GM23338 (cell line): ENCODE measurements around the gene TFPT. TPM values are rescaled to one million over a fixed set of nuclear protein-coding genes. Genes with fewer than 3 reads are reported as not detected.

Experiments
- ATAC-seq: fragments of 200-7000 bp; cut with Tn5 transposase; 3 replicates; pipeline ENCODE4 v1.9.1; 2020
- DNase-seq: peaks from one replicate; pipeline ENCODE4 v3.0.0-alpha.2; 2015; ENCODE audit warnings: low spot score
- H2AFZ ChIP-seq: fragments of 200-600 bp; sonication (generic); 2 replicates; pipeline ENCODE4 v1.8.0; 2016; ENCODE audit warnings: antibody characterized with exemption, mild to moderate bottlenecking, moderate library complexity
- H3F3A ChIP-seq: fragments of 200-600 bp; sonication (generic); replicated peaks from 2 replicates; pipeline ENCODE4 v1.8.0; 2017; ENCODE audit warnings: antibody characterized with exemption, mixed run types, low read depth
- H3K27ac ChIP-seq: fragments of 200-600 bp; sonication (generic); 2 replicates; pipeline ENCODE4 v1.6.1; 2016; ENCODE audit warnings: low read depth
- H3K27me3 ChIP-seq: fragments of 200-600 bp; sonication (generic); 2 replicates; pipeline ENCODE4 v1.8.0; 2016; ENCODE audit warnings: mild to moderate bottlenecking, mixed run types, moderate library complexity; ENCODE audit not compliant: insufficient read depth
- H3K36me3 ChIP-seq: fragments of 200-600 bp; sonication (generic); 2 replicates; pipeline ENCODE4 v1.8.0; 2016; ENCODE audit warnings: mild to moderate bottlenecking; ENCODE audit not compliant: insufficient read depth
- H3K4me1 ChIP-seq: fragments of 200-600 bp; sonication (generic); 2 replicates; pipeline ENCODE4 v1.8.0; 2016; ENCODE audit warnings: mild to moderate bottlenecking, moderate library complexity; ENCODE audit not compliant: insufficient read depth
- H3K4me2 ChIP-seq: fragments of 200-600 bp; sonication (generic); 2 replicates; pipeline ENCODE4 v1.7.1; 2017; ENCODE audit warnings: mixed run types
- H3K4me3 ChIP-seq: fragments of 200-600 bp; sonication (generic); 2 replicates; pipeline ENCODE4 v1.6.1; 2016; ENCODE audit warnings: mixed run types
- H3K79me2 ChIP-seq: fragments of 200-600 bp; sonication (generic); replicated peaks from 2 replicates; pipeline ENCODE4 v1.8.0; 2017; ENCODE audit warnings: mild to moderate bottlenecking; ENCODE audit not compliant: insufficient read depth
- H3K9me2 ChIP-seq: fragments of 200-600 bp; sonication (generic); 2 replicates; pipeline ENCODE4 v1.8.0; 2017; ENCODE audit not compliant: insufficient read depth
- H4K20me1 ChIP-seq: fragments of 200-600 bp; sonication (generic); replicated peaks from 2 replicates; pipeline ENCODE4 v1.8.0; 2017; ENCODE audit warnings: mild to moderate bottlenecking; ENCODE audit not compliant: insufficient read depth
- H3K27ac Mint-ChIP-seq: 2 replicates; pipeline ENCODE4 v1.8.0; 2020; ENCODE audit warnings: inconsistent platforms, mild to moderate bottlenecking, moderate library complexity, mixed read lengths
- H3K27me3 Mint-ChIP-seq: 3 replicates; pipeline ENCODE4 v1.8.0; 2022; ENCODE audit warnings: low read depth, mild to moderate bottlenecking, moderate library complexity, mixed read lengths, inconsistent platforms; ENCODE audit not compliant: insufficient read depth, poor library complexity
- H3K36me3 Mint-ChIP-seq: 3 replicates; pipeline ENCODE4 v1.8.0; 2021; ENCODE audit warnings: low read depth, mild to moderate bottlenecking, inconsistent platforms, moderate library complexity, mixed read lengths
- H3K4me1 Mint-ChIP-seq: 3 replicates; pipeline ENCODE4 v1.8.0; 2020; ENCODE audit warnings: mild to moderate bottlenecking, inconsistent platforms, mixed read lengths
- H3K4me3 Mint-ChIP-seq: 3 replicates; pipeline ENCODE4 v1.8.0; 2021; ENCODE audit warnings: moderate library complexity, mild to moderate bottlenecking, inconsistent platforms, mixed read lengths
- H3K9me3 Mint-ChIP-seq: 3 replicates; pipeline ENCODE4 v1.8.0; 2020; ENCODE audit warnings: moderate library complexity, mild to moderate bottlenecking, inconsistent platforms, mixed read lengths
- CREB1 ChIP-seq: fragments of 250-450 bp; sonication (Bioruptor Pico); IDR thresholded peaks from 2 replicates; pipeline ENCODE4 v1.5.0; 2020; ENCODE audit warnings: low read depth, mild to moderate bottlenecking, moderate library complexity
- CTCF ChIP-seq, 2 experiments: fragments of 200-600 bp in 1 of 2; sonication (generic) in 1 of 2; conservative IDR thresholded peaks; 2 replicates each; pipeline versions ENCODE4 v1.5.1 to v1.6.1; 2016 to 2017; ENCODE audit warnings: antibody characterized with exemption in 2 of 2, low read depth in 2 of 2, mild to moderate bottlenecking in 2 of 2, moderate library complexity in 1 of 2
- ETS1 ChIP-seq: IDR thresholded peaks from 2 replicates; pipeline ENCODE4 v1.6.1; 2016; ENCODE audit warnings: antibody characterized with exemption
- EZH2 ChIP-seq: fragments of 200-600 bp; sonication (generic); IDR thresholded peaks from one replicate; pipeline ENCODE4 v1.8.0; 2017; ENCODE audit warnings: antibody characterized with exemption, mild to moderate bottlenecking, low read depth; ENCODE audit not compliant: unreplicated experiment
- EZH2phosphoT487 ChIP-seq: fragments of 200-600 bp; sonication (generic); IDR thresholded peaks from one replicate; pipeline ENCODE4 v1.8.1; 2018; ENCODE audit warnings: antibody characterized with exemption; ENCODE audit not compliant: unreplicated experiment
- JUNB ChIP-seq: IDR thresholded peaks from one replicate; pipeline ENCODE4 v1.6.1; 2016; ENCODE audit warnings: antibody characterized with exemption; ENCODE audit not compliant: unreplicated experiment
- NANOG ChIP-seq: IDR thresholded peaks from 2 replicates; pipeline ENCODE4 v1.6.1; 2016; ENCODE audit warnings: antibody characterized with exemption, borderline replicate concordance
- POLR2AphosphoS5 ChIP-seq: IDR thresholded peaks from 2 replicates; pipeline ENCODE4 v1.6.1; 2016; ENCODE audit warnings: antibody characterized with exemption, low read depth
- STAT1 ChIP-seq: IDR thresholded peaks from one replicate; pipeline ENCODE4 v1.6.1; 2016; ENCODE audit warnings: antibody characterized with exemption; ENCODE audit not compliant: unreplicated experiment
- ZNF114 ChIP-seq: fragments of 250-450 bp; sonication (Bioruptor Pico); IDR thresholded peaks from 2 replicates; pipeline ENCODE4 v1.5.0; 2020; ENCODE audit warnings: mild to moderate bottlenecking, moderate library complexity
- ZNF331 ChIP-seq: fragments of 250-450 bp; sonication (Bioruptor Pico); IDR thresholded peaks from 2 replicates; pipeline ENCODE4 v1.5.0; 2020; ENCODE audit warnings: low read depth, mild to moderate bottlenecking, moderate library complexity
- polyA plus RNA-seq: library from polyadenylated mRNA; unstranded; fragments of >200 nt; fragmentation: Nextera tagmentation; extraction: Ambion mirVana; gene quantifications from 2 replicates; pipeline ENCODE4 v1.2.1, GENCODE V29; 2016
- total RNA-seq: library from RNA; depleted of rRNA; stranded (reverse); fragments of >200 nt; shearing (Covaris generic); gene quantifications from 2 replicates; pipeline ENCODE4 v1.2.3, GENCODE V29; 2014
- TF ChIP-seq, protein P1 (sequence below): IDR thresholded peaks from one replicate; pipeline ENCODE4 v1.6.1; 2018; ENCODE audit warnings: antibody characterized with exemption; ENCODE audit not compliant: unreplicated experiment

Gene TFPT
- total and polyA plus RNA-seq, 2 experiments from 2014 or later: 12.0 to 18.3 TPM

DNA sequence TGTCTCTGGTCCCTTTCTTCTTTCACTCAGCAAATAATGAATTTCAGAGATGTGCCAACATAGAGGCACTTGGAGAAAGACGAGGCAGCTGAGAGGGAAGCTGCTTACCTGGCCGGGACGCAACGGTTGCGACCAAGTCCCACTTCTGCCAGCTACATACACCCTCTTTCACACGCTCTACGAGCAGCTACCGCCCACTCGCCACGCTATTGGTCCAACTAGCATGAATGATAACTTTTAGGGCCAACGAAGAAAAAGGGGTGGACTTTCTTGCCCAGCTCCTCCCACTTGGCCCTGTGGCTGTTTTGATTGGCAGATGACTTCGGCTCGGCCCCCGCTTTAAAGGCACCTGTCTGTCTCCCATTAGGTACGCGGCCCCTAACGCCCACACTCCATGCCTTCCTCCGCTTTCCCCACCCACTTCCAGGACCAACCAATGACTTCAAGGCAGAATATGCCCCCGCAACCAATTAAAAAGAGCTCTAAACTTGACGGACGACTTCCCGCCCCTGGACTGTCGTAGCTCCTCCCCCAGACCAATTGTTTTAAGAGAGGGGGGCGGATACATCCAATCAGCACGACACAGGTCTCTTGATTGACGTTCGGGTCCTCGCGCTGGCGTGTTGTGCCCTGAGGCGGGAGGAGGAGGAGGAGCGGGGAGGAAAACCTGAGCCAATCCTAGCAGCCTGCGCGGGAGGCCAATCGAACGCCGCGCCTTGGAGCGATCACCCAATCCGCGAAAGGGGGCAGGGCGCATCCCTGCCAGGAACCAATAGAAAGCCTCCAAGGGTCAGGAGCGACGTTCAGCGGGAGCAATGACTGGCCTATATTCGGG, 21.6 kb upstream of the TFPT start:
- Histone ChIP-seq H3K27me3 (no peaks in the 10 kb centered on the region), H3K4me3 (peak overlapping the region; percentile 87), H3K4me1 (peaks cover 7% of the 10 kb centered on the region), H3K4me2 (peak overlapping the region; percentile 93), H2AFZ (0 out of 2 replicates have a peak overlapping the region, but pooled peaks have one; percentile 0), H3K36me3 (no peaks in the 10 kb centered on the region; the same call in 1 of the 2 replicates), H3K9me2 (no peaks in the 10 kb centered on the region), H3K79me2 (peaks cover 41% of the 10 kb centered on the region), H3K27ac (peak overlapping the region; percentile 29; the same call in 1 of the 2 replicates), H4K20me1 (peaks cover 35% of the 10 kb centered on the region), H3F3A (peaks cover 16% of the 10 kb centered on the region)
- Mint-ChIP-seq H3K27me3 (peaks cover 21% of the 10 kb centered on the region), H3K4me1 (peaks cover 33% of the 10 kb centered on the region), H3K9me3 (peaks cover 7% of the 10 kb centered on the region), H3K27ac (peak overlapping the region; percentile 93), H3K36me3 (peaks cover 28% of the 10 kb centered on the region), H3K4me3 (peak overlapping the region; percentile 86)
- no peak for TF ChIP-seq EZH2phosphoT487
- no peak for TF ChIP-seq CTCF (conservative IDR thresholded peaks at IDR 0.05; ENCODE audit: low read depth in 2 of 2)
- TF ChIP-seq CREB1 (CRISPR knock-in tag): peak; percentile 64; the same call in 1 of the 2 replicates
- TF ChIP-seq POLR2AphosphoS5: peak; percentile 94
- no peak for TF ChIP-seq ZNF114
- TF ChIP-seq ETS1: no peak
- no peak for TF ChIP-seq STAT1
- DNase-seq (peak; percentile 100), ATAC-seq (peak; percentile 85)

DNA sequence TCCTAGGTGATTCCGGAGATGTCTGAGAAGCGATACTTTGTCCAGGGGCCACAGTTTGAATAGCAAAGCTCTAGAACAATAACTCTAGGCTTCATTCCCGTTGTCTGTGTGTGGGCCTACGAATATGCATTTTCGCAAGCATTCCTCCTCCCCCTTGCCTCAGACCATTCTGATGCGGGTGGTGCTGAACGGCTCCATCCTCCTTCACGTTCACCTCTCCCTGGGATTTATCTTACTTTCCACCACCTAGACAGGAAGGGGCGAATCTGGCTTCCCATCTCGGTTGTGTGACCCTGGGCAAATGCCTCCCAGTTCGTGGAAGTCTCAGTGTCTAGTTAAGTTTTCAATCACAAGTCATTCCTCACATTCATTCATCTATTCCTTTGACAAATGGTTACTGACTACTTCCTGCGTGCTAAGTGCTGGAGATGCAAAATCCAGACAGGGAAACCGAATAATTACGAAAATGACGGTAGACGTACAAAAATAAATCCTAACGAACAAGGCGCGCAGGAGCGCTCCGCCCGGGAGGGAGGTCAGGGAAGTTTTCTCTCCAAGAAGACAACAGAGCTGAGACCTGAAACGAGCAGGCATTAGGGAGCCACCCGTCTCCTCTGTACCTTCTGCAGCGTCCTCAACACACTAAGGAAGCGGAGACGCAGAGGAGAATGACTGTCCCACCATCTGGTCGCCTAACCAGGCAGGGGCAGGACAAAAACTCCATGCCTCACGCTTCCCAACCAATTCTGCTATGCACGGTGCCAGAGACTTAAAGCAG, 20.8 kb upstream of the TFPT start:
- Mint-ChIP-seq H3K27me3 (peaks cover 20% of the 10 kb centered on the region), H3K36me3 (peaks cover 30% of the 10 kb centered on the region), H3K27ac (peak overlapping the region; percentile 93), H3K4me3 (peak overlapping the region; percentile 86), H3K9me3 (peaks cover 7% of the 10 kb centered on the region), H3K4me1 (peaks cover 33% of the 10 kb centered on the region)
- H3K27me3 ChIP-seq: no peaks in the 10 kb centered on the region
- H3K4me3 ChIP-seq: peak overlapping the region; percentile 79
- no peaks in the 10 kb centered on the region for H3K36me3 ChIP-seq
- no peaks in the 10 kb centered on the region for H3K9me2 ChIP-seq
- peaks cover 33% of the 10 kb centered on the region for H3K79me2 ChIP-seq
- ATAC-seq (peak; percentile 0; the same call in 1 of the 3 replicates), DNase-seq (peak; percentile 61)
- peak overlapping the region; percentile 29 for H3K27ac ChIP-seq
- peaks cover 7% of the 10 kb centered on the region for H3K4me1 ChIP-seq
- peaks cover 13% of the 10 kb centered on the region for H3F3A ChIP-seq
- peaks cover 27% of the 10 kb centered on the region for H4K20me1 ChIP-seq
- peak overlapping the region; percentile 93 for H3K4me2 ChIP-seq
- H2AFZ ChIP-seq: peak overlapping the region; percentile 0; the same call in 1 of the 2 replicates
- TF ChIP-seq CREB1 (CRISPR knock-in tag): no peak
- no peak for TF ChIP-seq EZH2
- TF ChIP-seq STAT1: no peak
- TF ChIP-seq EZH2phosphoT487: no peak
- TF ChIP-seq ZNF331 (CRISPR knock-in tag): no peak
- TF ChIP-seq NANOG: no peak
- no peak for TF ChIP-seq JUNB
- no peak for TF ChIP-seq ZNF114
- TF ChIP-seq, protein P1, sequence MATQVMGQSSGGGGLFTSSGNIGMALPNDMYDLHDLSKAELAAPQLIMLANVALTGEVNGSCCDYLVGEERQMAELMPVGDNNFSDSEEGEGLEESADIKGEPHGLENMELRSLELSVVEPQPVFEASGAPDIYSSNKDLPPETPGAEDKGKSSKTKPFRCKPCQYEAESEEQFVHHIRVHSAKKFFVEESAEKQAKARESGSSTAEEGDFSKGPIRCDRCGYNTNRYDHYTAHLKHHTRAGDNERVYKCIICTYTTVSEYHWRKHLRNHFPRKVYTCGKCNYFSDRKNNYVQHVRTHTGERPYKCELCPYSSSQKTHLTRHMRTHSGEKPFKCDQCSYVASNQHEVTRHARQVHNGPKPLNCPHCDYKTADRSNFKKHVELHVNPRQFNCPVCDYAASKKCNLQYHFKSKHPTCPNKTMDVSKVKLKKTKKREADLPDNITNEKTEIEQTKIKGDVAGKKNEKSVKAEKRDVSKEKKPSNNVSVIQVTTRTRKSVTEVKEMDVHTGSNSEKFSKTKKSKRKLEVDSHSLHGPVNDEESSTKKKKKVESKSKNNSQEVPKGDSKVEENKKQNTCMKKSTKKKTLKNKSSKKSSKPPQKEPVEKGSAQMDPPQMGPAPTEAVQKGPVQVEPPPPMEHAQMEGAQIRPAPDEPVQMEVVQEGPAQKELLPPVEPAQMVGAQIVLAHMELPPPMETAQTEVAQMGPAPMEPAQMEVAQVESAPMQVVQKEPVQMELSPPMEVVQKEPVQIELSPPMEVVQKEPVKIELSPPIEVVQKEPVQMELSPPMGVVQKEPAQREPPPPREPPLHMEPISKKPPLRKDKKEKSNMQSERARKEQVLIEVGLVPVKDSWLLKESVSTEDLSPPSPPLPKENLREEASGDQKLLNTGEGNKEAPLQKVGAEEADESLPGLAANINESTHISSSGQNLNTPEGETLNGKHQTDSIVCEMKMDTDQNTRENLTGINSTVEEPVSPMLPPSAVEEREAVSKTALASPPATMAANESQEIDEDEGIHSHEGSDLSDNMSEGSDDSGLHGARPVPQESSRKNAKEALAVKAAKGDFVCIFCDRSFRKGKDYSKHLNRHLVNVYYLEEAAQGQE: no peak
- TF ChIP-seq ETS1: no peak
